ENCODE measurements around the gene TTC9C.
"Not testable (repeated sequence)": the region's sequence is repeated elsewhere in the genome, so short reads cannot be mapped to it uniquely, and the experiment has no call there.

The TTC9C gene

DNA sequence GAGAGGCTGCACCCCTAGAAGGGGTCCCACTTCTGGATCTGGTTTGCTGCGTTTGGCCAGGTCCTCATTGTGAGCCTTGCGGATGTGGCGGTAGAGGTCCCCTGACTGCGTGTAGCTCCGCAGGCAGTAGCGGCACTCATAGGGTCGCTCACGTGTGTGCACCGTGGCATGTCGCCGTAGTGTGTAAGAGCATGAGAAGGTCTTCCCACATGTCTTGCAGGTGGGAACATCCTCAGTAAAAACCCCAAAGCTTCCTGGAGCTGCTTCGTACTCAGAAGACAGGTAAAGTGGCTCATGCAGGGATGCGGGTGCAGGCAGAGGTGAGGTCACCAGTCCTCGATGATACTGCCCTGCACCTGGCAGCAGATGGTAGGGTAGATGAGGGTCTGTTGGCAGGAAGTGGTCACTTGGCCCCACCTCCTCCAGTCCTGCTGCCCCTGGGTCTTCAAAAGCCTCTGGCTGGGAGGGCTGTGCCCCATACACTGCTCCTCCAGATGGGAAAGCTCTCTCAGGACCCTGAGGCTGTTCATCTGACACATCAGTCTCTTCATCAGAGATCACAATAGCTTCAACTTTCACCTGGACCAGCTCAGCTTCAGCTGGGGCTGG lies 24.0 kb downstream of the TTC9C start:
- DNase-seq (ENCODE audit: low spot score) = no peak

DNA sequence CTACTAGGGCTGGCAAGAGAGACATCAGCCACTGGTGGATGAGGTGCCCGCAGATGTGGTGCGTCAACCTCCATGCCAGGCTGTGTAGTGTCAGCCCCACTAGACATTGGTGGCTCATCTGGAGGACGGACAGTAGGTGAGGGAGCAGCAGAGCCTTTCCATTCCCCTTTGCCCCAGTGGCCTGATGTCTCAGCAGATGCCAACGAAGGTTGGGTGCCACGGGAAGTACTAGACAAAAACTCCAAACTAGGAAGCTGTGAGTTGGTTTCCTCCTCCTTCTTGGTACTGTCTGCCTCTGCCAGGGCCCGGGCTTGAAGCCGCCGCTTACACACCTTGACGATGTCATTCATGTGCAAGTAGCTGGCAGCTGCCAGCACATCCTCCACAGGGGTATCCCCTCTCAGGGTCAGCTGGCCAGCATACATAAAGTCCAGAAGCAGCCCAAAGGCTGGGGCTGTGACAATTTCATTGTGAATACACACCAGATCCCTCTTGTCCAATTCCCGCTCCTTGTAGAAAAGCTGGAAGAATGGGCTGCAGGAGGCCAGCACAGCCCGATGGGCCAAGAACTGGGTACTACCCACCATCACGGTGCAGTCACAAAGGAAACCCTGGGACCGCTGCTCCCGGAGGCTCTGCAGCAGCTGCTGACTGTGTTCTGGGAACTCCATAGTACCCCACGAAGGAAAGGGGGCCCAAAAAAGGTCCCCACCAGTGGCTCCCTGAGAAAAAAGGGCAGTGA lies 24.9 kb downstream of the TTC9C start:
- DNase-seq (ENCODE audit: low spot score) = no peak

DNA sequence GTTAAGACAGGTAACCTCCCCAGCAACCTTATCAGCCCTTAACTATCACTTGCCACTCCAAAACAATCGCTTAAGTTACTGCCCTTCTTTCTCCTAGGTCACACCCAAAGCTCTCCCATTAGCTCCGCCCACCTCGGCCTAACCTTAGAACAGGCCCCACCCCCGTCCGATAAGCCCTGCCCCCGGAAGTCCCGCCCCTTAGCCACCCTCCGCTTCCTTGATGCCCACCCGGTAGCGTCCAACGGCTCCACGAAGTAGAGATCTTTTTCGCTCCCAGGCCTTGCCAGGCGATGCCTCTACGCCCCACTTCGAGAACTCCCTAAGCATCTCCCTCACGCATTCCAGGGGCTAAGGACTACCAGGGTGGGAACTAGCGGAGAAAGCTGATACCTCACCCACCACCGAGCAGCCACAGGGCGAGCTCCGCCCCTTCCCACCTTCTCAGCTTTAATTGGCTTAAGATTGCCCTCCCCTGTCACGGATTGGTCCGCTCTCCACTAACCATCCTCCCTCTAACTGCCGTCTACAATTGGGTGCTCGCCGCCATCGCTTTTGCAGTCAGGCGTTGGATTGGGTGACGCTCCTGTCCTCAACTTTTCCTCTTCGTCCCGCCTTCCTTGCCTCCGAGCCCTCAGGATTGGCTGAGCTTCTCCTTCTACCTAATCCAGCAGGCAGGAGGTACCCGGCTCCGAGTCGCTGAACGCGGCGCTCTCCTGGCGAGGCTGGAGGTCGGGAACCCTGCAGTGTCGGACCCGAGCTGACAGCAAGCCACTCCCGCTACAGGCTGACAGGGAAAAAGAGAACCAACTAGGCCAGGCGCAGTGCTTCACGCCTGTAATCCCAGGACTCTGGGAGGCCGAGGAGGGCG lies 25.7 kb downstream of the TTC9C start, which contains the start of gene ZBTB3:
ZBTB3 (minus strand) TSS at position 425 of the 868 bp plus-strand sequence. CDS start 496 bp downstream, outside the sequence.
- peak; percentile 98 for DNase-seq (ENCODE audit: low spot score)

DNA sequence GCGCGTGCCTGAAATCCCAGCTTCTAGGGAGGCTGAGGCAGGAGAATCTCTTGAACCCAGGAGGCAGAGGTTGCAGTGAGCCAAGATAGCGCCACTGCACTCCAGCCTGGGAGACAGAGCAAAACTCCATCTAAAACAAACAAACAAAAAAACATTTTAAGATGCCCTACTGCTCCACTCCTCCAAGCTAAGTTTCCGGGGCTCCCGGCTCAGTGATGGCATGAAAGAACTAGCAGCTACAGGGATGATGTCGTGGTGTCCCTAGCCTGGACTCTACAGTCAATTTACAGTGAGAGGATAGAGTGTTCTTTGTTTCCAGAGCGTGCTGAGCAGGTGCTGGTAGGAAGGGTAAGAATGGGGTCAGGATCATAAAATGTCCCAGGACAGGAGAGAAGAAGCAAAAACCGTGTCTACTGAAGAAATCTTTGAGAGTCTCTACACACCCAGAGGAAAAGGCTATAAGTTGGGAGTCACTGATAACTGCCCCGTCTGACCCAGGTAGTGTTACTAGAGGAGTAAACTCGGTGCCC lies 26.9 kb downstream of the TTC9C start:
- DNase-seq (ENCODE audit: low spot score) = no peak

DNA sequence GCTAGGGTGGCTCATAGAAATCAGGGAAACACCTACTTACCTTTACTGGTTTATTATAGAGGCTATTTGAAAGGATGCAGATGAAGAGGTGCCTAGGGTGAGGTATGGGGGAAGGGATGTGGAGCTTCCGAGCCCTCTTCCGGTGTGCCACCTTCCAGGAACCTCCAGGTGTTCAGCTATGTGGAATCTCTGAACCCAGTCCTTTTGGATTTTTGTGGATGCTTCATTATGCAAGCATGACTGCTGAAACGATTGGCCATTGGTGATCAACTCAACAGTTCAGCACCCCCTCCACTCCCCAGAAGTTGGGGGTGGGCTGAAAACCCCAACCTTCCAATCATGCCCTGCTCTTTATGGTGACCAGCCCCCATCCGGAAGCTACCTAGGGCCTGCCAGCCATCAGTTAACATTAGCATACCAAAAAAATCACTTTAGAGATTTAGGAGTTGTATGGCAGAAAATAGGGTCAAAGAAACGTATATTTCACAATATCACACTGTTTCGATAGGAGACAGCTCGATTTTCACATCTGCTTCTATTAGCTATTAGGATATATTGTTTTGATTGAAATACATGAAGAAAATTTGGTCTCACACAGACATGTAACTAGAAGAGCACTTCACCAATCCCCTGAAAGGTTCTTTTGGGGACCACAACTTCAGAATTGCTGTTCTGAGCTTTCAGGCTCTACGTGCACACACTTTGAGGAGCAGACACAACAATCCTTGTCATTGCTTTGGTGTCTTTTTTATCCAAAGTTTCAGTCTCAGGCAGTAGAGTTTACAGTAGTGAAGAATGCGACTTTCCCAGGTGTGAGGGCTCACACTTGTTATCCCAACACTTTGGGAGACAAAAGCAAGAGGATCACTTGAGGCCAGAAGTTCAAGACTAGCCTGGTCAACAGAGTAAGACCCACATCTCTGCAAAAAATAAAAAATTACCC lies 29.8 kb downstream of the TTC9C start:
- no peak for DNase-seq (ENCODE audit: low spot score)

DNA sequence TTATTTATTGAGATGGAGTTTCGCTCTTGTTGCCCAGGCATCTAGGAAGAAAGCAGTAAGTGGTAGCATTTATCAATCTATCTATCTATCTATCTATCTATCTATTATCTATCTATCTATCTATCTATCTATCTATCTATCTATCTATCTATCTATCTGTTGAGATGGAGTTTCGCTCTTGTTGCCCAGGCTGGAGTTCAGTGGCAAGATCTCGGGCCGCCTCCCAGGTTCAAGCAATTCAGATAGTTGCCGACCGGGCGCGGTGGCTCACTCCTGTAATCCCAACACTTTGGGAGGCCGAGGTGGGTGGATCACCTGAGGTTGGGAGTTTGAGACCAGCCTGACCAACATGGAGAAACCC lies 32.6 kb downstream of the TTC9C start:
- DNase-seq (ENCODE audit: low spot score) = not testable (repeated sequence)

- no peak for DNase-seq (ENCODE audit: low spot score)
Measured at GRCh38 chr11:62770778-62771143, 42.5 kb downstream of the TTC9C start.

DNA sequence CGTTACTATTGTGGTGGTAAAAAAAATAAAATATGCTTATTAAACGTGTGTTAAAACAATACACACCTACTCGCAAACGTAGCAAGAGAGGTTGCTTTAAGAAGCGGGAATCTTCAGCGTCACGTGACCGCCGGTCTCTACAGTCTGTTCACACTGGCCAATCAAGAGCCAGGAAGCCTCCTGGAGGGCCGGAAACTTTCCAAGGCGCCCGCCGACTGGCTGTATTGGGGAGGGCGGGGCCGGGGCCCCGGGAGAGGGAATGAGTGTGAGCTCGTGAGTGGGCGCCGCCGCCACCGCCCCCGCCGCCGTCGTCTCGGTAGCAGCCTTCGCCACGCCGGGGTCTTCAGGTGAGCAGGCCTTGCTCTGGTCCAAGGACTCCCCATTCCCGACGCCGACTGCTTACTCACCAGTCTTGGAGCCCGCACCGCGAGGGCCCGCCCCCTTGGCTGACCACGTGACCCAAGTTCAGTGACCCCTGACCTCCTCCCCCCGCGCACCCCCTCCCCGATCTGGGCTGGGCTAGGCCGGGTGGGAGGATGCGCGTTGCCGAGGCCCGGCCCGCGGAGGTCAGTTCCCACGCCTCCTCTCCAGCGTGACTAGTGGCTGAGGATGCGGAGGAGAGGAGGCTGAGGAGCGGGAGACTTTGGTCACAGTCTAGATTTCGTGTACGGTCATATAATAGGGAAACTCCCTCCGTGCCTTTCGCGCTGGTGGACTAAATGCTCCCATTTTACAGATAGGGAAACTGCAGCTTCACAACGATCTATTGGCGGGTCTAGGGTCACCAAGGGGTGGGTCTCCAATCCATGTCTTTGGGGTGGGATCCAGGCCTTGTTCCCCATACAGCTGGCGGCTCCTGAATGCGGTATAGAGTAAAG lies 43.1 kb downstream of the TTC9C start, which contains the start of gene TAF6L:
TAF6L (plus strand) TSS at position 253 of the 878 bp plus-strand sequence. CDS start 4,388 bp downstream, outside the sequence.
- peak; percentile 98 for DNase-seq (ENCODE audit: low spot score)

DNA sequence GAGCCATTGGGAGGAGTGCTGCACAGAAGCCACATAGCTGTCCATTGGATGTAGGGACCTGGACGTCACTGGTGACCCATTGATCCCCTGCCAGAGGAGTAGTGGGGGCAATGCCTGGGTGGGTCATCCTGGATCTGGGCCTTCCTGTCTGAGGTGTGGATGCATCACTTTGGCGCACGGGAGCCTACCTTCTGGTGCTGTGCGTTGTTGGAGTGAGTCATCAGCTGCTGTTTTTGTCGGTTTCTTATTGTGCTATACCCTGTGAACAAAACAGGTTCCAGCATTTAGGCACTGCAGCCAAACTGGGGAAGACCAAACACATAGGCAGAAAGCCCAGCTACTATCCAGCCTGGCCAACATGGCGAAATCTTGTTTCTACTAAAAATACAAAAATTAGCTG lies 46.1 kb downstream of the TTC9C start:
- DNase-seq (ENCODE audit: low spot score) = no peak

GRCh38 chr11:62775646-62776045 lies 47.4 kb downstream of the TTC9C start:
- no peak for DNase-seq (ENCODE audit: low spot score)

GRCh38 chr11:62777389-62777788 lies 49.1 kb downstream of the TTC9C start:
- DNase-seq (ENCODE audit: low spot score) = no peak

DNA sequence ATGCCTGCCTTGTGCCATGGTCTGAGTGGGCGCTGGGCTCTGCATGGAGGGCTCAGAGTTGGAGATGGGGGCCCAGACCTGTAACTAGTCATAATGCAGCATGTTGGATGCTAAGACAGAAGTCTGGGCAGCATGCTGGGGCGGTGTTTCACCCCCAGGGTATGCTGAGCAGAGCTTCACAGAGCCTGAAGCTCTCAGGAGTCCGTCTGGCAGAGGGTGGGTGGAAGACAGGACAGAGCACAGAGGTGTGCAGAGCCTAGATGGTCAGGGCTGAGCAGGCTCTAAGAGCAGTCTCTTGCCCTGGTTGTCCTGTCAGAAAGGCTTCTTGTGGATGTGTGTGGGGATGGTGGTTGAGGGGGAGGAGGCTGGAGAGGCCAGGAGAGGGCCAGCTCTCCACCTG lies 50.2 kb downstream of the TTC9C start:
- no peak for DNase-seq (ENCODE audit: low spot score)

DNA sequence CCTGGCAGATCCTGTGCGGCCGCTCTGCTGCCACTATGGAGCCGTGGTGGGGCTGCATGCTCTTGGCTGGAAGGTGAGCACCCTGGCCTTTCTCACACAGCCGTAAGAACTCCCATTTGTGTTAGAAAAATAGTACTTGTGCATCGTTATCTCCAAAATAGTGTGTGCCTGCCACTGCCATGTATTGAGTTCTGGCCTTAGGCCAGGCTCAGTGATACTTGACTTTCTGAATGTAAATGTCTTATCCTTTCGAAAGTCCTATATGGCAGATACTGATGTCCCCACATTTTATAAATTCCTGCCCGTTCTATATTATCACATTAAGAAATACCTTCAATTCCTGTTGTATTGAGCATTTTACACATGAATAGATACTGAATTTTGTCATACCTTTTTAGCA lies 54.5 kb downstream of the TTC9C start:
- DNase-seq (ENCODE audit: low spot score) = no peak

- peak; percentile 94 for DNase-seq (ENCODE audit: low spot score)
Measured at GRCh38 chr11:62786318-62787004, 58.2 kb downstream of the TTC9C start.

- peak; percentile 97 for DNase-seq (ENCODE audit: low spot score)
Measured at GRCh38 chr11:62787005-62787759, 58.9 kb downstream of the TTC9C start, which contains the start of gene TMEM179B. Gene TMEM179B, plus strand, starts transcription at chr11:62787402. Its CDS starts 30 bp downstream, at chr11:62787432.
